NCI-H524 (cell line): ENCODE measurements around the gene ARHGAP8.

Experiments used
- DNase-seq, 2 experiments: peaks; one replicate each; lab custom pipeline; 2025; lab: John Stamatoyannopoulos, UW

The ARHGAP8 gene

DNA sequence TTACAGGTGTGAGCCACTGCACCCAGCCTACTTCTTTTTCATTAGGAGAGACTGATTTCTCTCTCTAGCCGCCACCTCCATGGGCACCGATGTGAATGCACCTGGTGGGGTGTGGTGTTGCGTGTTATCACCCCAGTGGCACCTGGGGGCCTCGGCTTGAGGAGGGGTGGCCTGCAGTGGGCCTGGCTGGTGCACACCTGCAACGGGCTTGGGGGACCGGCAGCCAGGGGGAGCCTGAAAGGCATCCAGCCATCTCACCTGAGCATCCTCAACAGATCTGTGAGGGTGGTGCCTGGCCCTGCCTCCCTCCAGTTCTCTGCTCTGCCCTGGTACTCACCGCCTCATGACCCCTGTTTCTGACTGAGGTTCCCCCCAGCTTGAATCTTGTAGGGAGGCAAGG is 108.9 kb downstream of the ARHGAP8 start:
- no peak for DNase-seq

DNA sequence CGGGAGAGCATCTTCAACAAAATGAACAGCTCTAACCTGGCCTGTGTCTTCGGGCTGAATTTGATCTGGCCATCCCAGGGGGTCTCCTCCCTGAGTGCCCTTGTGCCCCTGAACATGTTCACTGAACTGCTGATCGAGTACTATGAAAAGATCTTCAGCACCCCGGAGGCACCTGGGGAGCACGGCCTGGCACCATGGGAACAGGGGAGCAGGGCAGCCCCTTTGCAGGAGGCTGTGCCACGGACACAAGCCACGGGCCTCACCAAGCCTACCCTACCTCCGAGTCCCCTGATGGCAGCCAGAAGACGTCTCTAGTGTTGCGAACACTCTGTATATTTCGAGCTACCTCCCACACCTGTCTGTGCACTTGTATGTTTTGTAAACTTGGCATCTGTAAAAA is 109.9 kb downstream of the ARHGAP8 start:
- DNase-seq, result no peak

DNA sequence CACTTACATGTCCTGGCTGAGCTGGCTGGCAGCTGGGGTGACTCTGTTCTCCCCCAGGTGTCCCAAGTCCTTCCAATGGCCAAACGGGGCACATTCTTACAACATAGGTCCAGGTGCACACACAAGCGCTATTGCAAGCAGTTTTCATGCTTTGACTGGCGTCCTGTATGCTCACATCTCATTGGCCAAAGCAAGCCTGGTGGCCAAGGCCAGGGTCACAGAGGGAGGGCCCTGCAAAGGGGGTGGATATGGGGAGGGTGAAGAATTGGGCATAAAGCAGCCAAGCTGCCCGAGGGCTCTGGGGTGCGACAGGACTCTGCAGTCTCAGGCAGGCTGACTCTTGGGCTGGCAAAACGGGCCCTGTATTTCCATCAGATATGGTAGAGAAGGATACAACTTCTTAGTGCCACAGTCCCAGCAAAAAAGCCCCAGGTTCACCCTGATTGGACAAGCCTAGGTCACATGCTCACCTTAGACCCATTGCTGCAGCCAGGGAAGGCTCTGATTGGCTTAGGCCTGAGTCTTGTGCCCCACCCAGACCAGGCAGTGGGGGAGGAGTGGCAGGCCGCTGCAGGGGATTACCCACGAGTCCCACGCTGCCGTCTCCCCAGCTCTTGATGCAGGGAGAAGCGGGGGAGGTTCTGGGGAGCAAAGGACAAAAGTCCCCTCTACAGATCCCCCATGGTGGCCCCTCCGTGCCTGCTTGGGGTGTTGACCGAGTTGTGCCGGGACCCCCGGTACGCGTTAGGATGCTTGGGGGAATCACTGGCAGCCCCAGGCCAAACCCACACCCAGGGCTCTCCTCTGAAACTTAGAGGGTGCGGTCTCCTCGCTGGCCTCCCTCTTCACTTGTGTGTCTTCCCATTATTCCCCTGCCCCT is 110.8 kb downstream of the ARHGAP8 start:
- DNase-seq, result peak in 1 of 2 experiments; percentile 27

DNA sequence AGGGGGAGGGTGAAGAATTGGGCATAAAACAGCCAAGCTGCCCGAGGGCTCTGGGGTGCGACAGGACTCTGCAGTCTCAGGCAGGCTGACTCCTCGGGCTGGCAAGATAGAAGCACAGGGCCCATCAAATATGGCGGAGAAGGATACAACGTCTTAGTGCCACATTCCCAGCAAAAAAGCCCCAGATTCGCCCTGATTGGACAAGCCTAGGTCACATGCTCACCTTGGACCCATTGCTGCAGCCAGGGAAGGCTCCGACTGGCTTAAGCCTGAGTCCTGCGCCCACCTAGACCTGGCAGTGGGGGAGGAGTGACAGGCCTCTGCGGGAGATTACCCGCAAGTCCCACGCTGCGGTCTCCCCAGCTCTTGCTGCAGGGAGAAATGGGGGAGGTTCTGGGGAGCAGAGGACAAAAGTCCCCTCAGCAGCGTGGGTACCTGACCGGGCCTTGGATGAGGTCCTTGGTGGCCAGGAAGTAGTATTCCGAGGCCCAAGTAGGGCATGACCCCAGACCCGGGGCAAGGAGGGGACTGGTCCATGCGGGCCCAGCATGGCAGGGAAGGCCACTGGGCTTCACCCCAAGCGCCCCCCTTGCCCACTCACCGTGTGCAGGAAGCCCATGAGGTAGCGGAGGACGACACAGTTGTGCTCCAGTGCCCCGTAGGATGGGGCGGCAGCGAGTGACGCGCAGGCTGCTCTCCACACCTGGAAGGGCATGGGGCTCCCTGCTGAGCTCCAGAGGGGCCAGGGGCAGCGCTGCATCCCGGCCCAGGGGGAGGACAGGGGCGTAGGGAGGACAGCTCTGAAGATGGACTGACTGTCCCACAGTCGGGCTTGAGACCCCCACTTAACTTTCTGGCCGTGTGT is 113.0 kb downstream of the ARHGAP8 start:
- DNase-seq, result no peak

DNA sequence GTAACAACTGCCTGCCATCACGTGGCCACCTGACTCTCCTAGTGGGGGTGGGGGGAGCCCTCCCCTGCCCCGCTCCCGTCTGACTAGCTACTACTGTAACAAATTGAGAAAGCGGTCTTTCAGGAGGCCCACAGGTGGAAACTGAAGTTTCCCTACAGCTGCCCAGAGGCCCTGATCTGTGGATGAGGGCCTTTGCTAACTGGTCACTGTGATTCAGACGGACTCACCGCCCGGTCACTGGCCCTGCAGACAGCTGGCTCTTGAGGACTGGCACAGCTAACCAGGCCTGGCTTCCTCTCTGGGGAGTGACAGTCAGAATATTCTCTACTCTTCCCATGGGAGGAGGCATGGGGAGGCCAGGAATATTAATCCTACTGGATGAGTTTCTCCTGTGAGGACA is 116.8 kb downstream of the ARHGAP8 start:
- no peak for DNase-seq

DNA sequence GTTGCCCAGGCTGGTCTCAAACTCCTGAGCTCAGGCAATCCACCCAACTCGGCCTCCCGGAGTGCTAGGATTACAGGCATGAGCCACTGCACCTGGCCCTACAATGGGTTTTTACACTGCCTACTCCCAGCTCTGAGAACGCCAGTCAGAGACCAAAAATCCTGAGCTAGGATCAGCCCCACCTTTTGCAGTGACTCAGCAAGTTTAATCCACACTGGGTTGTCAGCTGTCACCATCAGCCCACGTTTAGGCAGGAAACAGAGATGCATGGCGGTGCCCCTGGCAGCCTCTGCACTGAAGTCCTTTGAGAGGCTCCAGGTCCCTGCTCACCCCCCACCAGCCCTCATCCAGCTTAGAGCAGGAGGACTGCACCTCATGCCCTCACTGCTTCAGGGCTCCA is 117.6 kb downstream of the ARHGAP8 start:
- DNase-seq, result peak; percentile 56 to 79

DNA sequence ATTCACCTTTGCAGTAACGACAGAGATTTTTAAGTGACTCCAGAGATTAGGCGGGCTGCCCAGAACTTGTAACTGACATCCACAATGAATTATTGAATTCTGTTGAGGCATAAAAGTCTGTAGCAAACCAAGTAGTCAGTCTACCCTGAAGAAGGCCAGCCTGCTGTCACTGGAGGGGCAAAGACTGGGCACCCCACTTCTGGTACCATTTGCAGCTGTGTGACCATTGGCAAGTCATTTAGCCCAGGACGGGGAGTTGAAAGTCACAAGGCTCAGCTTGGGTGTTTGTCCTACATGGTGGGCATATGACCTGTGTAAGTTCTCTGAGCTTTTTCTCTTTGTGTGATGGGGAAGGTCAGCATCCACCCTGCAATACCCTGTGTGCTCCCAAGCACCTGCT is 119.4 kb downstream of the ARHGAP8 start:
- DNase-seq, result no peak

DNA sequence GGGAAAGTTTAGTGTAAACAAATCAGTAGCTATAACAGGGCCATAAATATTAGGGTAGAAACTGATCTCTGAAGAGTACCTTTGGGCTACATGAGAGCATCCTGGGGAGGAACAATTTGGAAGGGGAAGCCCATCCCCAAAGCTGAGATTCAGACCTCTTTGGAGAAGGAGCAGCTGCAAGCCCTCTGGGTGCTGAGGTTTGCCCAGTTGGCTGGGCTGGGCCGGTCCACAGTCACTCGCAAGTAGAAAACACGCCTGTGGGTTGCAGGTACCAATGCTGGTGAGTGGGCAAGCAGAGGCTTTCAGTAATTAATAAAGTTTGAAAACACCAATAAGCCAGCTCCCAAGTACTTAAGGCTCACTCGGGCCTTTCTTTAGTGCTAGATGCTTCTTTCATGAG is 124.5 kb downstream of the ARHGAP8 start:
- no peak for DNase-seq

DNA sequence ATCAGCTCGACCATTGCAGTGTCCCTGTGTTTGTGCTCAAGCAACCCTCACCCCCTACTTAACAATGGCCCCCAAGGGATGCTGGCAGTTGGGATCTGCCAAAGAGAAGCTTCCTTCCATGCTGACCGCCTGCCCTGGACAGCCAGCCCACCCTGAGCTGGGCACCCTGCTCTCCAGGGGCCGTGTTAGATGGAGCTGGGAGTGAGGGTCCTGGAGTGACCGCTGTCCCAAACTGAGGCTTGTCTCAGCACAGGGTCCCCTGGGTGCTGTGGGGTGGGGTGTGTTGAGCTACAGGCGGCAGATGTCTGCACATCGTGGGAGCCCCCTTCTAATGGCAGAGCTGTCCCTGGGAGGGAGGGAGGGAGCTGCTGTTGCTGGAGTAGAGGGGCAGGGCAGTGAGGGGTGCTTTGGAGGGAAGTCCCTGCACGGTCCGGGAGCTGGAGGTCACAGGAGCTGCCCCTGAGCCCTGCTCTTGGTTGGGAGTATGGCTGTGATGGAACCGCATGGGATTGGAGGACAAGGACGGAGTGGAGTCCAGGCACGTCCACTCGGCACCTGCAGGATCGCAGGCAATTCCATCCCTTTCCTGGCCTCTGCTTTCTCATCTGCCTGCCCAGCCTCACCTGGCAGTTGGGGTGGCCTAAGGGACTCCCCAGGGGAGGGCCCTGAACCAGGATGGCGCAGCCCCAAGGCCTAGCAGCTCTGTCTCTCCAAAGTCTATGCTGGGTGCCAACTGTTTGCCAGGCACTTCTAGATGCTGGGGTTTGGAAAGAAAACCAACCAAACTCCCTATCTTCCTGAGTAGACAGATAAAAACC is 126.3 kb downstream of the ARHGAP8 start:
- DNase-seq, result no peak

DNA sequence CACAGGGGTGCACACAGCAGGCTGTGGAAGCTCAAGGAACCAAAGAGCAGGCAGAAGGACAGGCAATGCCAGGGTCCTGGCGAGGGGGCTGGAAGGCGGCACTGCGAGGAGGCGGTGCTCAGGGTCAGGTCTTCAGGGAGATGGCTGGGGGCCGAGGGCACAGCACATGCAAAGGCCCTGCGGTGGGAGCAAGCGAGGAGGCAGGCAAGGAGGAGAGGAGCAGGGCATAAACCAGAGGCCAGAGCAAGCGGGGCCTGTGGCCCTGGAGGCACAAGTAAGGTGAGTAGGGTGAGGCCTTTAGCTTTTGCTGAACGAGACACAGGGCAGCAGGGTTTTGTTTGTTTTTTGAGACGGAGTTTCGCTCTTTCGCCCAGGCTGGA is 126.9 kb downstream of the ARHGAP8 start:
- no peak for DNase-seq

DNA sequence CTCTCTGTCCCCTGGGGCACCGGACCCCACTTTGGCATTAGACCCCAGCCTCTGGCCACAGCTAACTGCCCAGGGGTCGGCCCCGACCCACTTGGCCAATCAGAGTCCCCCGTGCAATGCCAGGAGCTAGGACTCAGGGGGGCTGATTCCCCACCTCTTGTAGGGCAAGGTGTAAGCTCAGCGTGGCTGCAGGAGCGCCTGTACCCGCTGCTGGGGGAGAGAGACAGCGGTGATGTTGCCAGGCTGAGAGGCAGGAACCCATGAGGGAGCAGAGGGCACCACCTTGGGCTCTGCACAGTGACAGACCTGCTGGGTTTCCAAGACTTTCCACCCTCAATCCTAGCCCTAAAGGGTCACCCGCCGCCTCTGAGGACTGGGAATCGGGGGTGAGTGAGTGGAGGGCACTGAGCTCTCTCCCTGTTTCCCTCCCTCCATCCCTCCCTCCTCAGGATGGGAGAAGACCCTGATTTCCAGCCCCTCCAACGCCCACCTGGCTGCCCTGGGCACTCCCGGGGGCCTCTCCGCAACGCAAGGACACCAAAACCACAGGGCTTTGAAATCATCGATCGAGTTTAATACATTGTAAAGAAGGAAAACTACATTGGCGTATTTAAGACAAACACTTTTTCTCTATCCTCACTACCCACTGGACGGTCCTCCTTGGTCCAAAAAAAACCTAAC is 128.4 kb downstream of the ARHGAP8 start:
- no peak for DNase-seq

DNA sequence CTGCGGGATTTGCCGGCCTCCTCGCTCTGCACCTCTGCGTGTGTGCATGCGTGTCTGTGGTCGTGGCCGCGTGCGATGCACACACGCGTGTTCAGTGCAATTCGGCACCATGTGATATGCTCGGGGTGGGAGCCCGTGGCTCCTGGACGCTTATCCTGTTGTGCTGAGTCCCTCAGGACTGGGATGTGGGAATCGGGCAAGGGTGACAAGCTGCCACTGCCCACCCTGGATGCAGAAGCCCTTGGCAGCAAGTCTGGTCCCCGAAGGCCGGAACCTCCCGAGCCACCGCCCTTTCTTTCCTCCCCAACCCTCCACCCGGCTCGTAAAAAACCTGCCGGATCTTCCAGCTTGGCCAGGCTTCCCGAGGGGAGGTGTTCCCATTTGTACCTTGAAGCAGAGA is 129.2 kb downstream of the ARHGAP8 start:
- DNase-seq, result no peak

DNA sequence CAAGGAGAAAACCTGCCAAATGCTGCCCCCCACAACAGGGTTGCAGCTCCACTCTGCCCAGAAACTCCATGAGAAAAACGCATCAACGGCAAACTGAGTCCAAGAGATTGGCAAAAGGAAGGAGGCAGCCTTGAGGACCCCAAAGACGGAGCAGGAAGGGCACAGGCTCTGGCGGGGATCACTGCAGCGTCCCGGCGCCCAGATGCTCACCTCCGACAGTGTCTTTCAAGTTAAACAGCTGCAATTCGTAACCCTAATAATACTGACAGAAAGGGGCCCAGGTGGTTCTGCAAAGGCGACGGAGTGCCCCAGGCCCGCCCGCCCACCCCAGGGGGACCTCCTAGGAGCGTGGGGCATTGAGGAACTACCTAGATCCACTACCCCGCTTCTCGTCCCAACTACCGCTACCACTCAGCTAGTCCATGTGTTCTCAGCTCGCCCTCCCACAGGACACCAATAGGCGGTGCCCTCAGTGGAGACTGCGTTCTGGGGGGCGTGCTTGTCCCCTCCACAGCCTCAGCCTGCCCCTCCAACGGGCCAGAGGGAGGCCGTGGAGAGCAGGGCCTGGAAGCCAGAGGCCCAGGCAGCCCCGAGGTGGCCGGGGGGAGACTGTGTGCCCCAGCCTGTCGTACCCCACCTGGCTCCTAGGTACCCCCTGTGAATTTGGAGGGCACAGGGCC is 130.0 kb downstream of the ARHGAP8 start:
- no peak for DNase-seq

DNA sequence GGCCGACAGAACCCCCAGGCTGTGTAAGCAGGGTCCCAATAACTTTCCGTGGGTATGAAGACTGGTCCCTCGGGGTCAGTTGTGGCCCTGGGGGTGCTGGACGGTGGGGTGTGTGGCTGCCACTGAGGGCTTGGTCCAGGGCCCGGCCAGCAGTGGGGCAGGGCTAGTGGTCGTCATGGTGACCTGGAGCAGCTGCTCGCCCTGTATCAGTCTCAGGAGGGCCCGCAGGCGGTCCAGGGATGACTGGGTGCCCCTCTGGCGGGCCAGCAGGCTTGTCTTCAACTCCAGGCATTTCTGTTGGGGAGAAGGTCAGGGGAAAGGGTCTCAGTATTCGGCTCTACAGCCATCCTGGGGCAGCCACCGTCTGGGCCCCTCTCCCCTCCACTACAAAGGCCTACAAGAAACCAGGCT is 130.6 kb downstream of the ARHGAP8 start:
- DNase-seq, result no peak

DNA sequence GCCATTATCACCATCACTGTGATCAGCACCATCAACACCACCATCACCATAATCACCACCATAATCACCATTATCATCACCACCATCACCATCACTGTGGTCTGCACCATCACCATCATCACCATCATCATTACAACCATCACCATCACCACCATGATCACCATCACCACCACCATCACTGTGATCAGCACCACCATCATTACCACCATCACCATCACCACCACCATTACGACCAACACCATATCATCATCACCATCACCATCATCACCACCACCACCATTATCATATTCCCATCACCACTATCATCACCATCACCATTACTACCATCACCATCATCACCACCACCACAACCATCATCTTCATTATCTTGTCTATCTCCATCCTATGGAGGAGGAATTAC is 132.2 kb downstream of the ARHGAP8 start:
- no peak for DNase-seq

DNA sequence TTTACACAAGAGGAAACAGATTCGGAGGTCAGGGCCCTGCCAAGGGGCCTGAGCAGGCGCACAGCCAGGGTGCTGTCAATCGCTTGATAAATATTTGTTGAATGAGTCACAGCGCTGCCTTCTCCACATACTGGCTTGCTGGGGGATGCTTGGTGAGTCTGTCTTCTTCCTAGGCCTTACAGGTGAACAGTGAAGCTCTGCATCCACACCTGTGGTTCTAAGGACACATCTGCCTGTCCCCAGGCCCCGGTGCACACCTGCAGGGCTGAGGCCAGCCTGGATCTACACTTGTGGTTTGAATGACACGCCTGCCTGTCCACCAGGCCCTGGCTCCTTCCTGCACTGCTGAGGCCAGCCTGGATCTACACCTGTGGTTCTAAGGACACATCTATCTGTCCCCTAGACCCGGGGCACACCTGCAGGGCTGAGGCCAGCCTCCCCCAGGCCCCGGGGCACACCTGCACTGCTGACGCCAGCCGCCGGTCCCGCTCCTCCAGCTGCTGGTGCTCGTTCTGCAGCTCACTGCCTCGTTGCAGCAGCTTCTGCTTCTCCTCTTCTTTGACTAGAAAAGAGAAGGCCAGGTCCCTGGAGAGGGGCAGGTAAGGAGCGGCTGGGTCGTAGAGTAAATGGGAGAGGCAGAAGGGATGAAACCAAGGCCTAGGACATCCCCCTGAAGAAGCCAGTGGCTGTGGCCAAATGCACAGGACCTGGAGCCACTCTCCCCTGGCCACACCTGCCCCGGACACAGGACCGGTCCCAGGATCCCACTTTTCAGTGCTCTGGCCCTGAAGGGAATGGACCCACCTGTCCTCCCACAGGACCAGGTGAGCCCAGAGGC is 132.8 kb downstream of the ARHGAP8 start:
- DNase-seq, result no peak

DNA sequence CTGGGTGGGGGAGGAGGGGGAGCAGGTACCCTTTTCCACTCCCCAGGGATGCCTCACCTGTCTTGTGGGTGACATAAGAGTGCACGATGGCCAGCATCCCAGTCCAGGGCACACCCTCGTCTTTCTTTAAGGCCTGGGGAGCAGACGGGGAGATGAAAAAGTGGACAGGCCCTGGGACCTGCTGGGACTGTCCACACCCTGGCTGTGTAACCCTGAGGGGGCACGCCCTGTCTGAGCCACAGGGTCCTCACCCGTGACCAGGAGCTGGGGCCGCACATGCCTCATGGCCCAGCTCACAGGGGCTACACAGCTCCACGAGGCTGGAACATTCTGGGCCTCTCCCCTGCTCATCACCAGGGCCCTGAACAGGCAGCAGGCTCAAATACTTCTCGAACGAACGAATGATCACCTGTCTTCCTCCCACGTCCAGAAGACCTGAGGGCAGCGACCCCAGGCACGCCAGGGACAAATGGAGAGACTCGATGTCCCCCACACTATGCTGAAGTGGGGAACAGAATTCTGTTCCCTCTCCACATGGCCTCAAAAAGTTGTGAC is 133.5 kb downstream of the ARHGAP8 start:
- DNase-seq, result no peak

DNA sequence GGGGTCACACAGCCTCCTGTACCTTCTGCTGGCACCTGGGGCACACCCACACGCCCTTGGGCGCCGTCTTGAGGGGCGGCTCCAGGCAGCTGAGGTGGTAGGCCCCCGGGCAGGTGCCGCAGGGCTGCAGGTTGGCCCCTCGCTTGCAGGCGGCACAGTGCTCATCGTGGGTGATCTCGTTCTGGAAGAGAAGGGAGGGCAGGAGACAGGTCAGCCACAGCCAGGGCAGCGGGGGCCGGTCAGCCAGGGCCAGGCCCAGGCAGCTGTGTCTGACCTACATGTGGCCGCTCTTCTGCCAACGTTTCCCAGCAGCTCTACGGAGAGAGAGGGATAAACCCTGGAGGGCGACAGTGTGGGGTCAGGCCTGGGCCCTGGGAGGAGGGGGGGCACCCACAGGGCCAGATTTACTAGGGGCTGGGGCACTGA is 135.6 kb downstream of the ARHGAP8 start:
- no peak for DNase-seq

DNA sequence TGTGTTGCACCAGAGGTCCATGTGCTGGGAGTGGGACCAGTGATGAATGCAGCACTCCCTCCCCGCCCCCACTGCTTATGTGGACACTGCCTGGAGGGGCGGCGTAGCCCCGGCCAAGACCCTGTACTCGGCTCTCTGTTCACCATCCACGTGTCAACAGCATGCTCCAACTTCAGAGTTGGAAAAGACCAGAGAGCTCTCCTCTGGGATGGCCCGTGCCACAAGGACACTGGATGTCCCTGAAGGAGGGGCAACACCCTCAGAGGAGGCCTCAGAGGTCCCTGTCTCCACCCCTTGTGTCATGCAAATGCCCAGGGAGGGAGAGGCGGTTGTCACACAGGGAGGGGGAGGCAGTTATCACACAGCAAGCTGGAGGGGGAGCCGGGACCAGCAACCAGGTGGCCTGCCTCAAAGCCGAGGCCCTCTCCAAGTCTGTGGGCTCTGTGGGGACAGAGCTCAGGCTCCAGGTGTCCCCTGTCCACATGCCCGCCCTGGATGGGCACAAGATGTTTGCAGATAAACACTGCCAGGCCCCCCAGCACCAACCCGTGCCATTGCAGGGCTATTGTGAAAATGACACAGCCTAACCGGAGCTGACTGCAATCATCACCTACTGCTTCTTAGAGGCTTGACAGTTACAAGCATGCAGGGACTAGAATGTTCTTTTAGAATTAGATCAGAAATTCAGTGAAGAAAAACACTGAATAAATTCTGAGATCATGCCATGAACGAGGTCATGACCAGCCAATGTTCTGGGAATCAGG is 136.3 kb downstream of the ARHGAP8 start:
- DNase-seq, result no peak
